AG08396 (cell line): ENCODE results near the gene CYFIP2.

ENCODE experiments used
- DNase-seq: peaks from one replicate; pipeline ENCODE4 v3.0.0; 2012; ENCODE audit warnings: low spot score, mixed read lengths

The CYFIP2 gene

DNA sequence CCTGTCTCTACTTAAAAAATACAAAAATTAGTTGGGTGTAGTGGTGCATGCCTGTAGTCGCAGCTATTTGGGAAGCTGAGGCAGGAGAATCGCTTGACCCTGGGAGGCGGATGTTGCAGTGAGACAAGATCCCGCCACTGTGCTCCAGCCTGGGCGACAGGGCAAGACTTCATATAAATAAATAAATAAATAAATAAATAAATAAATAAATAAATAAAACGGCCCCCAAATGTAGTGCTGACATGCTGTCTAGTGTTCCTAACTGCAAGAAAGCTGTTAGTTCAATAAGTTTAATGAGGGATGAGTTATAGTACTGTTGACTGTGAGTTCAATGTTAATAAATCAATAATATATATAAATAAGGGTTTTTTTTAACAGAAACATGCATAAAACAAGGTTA is 7.5 kb upstream of the CYFIP2 start:
- DNase-seq: no peak

DNA sequence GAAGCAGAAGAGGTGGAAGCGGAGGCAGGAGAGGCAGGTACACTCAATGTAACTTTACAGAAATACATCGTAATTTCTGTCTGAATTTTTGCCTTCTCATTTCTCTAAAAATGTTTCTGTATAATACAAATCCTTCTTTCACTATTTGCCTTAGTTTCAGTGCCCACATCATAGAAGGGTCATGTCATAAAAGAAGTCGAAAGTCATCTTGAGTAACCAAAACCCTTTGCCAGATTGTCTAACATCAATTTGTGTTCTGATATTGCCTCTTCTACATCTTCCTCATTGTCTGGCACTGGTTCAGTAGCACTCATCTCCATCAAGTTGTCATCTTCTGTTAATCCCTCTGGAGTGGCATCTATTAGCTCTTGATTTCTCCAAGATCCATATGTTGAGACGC is 6.2 kb upstream of the CYFIP2 start:
- DNase-seq: no peak

DNA sequence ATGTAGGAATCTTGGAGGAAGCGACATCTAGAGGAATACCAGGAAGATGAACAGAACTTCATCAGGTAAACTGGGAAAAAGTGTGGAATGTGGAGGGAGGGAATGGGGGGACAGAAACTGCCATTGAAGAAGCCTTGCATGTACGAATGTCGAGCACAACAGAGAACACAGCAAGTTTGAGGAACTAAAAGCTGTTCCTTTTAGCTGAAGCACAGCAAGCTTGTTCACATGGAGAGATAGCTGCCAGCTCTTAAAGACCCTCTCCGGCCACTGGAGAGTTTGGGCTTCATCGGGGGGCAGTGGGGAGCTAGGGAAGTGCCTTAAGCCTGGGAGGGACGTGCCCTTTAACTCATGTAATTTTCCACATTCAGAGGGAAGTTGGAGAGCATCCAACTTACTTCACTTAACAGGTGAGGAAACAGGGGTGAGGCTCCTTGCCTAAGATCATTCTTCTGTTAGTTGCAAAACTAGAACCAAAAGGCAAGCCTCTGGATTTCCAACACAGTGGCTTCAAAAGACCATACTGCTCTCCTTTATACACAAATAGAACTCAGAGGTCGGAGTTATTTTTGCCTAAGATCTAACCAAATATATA is 2.3 kb upstream of the CYFIP2 start:
- DNase-seq: no peak

DNA sequence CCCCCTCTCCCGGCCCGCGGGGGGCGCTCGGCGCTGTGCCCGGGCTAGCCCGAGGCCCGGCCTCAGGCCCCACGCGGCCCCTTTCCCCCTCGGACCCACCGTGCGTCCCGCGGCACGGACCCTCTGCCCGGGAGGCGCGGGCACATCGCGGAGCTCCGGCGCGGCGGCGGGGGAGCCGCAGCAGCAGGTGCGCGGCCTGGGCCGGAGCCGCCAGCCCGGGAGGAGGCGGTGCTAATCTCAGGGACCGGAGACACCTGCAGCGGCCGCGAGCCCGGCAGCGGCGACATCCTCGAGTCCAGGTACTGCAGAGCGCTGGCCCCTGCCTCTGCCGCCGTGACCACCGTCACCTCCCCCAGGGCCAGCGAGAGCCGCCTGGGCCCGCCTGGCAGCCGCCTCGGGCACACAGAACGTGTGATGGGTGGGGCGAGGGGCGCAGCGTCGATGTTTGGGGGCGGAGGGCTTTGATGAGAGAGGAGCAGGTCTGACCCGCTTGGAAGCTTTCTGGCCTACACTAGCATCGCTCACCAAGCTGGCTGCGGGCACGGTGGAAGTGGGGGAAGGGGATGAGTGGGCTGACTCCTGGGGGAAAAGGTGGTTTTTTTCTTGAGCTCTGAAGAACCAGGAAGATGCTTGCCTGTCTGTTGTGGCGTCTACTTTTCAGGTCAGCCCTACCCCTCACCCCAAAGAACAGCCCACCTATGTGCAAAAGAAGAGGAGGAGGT is 524 bp downstream of the CYFIP2 start:
- DNase-seq: peak; percentile 34

GRCh38 chr5:157267025-157267424 is 1.1 kb downstream of the CYFIP2 start:
- DNase-seq: no peak

GRCh38 chr5:157267761-157268480 is 2.0 kb downstream of the CYFIP2 start:
- DNase-seq: no peak

- no peak for DNase-seq
These were observed 3.3 kb downstream of the CYFIP2 start for GRCh38 chr5:157269165-157269671.

DNA sequence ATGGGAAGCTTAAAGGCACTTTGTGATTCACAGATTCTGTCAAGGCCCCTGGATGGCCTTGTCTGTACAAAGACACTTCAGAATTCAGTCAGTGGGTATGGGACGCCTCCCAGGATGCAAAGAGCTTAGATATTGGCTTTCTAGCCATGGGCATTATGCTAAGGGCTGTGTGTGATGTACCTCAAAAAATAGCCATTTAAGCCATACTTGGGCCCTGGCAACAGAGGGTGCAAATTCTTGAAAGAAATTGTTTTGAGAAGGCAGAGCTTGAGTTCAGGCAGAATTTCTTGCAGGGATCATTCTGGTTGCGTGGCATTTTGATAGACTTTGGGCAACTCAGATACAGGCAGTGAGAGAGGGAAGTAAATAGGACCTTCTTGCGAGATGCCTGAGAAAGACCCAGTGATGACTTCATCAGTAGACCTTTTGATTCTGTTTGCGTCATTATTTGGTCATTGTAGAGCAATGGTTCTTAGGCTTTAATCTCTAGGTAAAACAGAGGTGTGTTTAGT is 3.9 kb downstream of the CYFIP2 start:
- DNase-seq: no peak

DNA sequence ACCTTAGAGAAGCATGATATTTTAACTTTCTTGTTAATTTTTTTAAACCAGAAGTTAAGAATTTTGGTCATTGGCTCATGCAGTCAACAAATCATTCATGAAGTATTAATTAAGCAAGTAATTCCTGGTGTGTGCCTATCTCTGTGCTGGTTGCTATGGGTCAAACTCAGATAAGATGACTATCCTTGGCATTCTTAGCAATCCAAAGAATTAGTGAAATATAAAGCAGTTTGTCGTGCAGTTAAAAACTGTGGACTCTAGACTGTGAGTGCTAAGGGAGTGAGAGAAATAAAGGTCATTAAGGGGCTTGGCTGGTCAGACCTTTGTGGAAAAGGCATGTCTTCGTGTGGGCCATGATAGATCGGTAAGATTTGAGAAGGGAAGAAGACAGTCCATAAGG is 4.8 kb downstream of the CYFIP2 start:
- DNase-seq: no peak

- no peak for DNase-seq
These were observed 5.9 kb downstream of the CYFIP2 start for GRCh38 chr5:157271740-157272271.

- DNase-seq: no peak
These were observed 7.2 kb downstream of the CYFIP2 start for GRCh38 chr5:157273131-157273556.

- DNase-seq: no peak
These were observed 9.5 kb downstream of the CYFIP2 start for GRCh38 chr5:157275403-157275802.

GRCh38 chr5:157278319-157279037 is 12.6 kb downstream of the CYFIP2 start:
- no peak for DNase-seq

DNA sequence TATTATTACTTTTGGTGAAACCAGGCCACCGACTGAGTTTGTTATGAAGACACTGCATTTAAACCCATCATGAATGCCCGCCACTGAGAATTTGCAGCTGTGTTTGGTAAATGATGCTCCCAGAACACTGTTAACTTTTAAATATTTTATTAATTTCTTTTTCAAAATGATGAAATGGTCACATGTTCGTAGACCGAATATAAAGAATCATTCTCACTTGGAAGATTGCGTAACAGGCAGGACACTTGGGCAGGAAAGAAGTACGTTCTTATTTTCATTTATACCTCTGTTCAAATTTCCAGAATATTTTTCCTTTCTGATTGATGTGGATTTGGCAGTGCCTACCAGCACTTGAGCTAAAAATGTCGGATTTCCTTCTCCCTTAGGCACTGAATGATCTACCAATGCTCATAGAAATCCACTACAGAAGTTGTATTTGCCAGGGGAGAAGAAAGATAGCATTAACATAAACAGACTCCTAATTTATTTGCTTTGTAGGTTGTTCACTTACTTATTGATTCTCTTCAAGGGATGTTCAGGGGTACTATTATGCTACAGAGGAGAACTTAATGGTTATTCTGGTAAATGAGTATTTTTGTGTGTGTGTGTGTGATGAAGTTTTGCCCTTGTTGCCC is 13.8 kb downstream of the CYFIP2 start:
- DNase-seq: no peak

DNA sequence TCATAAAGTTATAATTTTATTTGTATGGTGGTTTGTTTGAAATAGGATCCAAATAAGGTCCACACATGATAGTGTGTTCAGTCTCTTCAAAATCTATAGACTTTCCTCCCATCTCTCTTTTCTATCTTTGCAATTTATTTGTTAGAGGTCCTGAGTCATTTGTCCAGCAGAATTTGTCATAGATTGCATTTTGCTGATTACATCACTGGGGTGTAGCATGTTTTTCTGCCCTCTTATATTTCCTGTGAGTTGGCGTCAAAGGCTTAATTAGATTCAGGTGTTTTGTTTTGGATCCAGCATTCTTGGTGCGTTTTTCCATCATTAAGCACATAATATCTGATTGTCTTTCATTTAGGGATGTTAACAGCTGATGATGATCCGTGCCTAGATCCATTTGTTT is 15.0 kb downstream of the CYFIP2 start:
- DNase-seq: peak; percentile 32

DNA sequence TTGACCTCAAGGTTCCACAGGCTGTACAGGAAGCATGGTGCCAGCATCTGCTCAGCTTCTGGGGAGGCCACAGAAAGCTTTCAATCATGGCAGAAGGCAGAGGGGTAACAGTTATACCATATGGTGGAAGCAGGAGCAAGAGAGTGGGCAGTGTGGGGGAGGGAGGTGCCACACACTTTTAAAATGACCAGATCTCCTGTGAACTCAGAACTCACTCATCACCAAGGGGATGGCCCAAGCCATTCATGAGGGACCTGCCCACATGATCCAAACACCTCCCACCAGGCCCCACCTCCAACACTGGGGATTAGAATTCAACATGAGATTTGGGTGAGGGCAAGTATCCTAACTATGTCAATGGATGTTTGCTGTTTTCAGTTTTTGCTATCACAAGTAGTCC is 16.2 kb downstream of the CYFIP2 start:
- DNase-seq: no peak

DNA sequence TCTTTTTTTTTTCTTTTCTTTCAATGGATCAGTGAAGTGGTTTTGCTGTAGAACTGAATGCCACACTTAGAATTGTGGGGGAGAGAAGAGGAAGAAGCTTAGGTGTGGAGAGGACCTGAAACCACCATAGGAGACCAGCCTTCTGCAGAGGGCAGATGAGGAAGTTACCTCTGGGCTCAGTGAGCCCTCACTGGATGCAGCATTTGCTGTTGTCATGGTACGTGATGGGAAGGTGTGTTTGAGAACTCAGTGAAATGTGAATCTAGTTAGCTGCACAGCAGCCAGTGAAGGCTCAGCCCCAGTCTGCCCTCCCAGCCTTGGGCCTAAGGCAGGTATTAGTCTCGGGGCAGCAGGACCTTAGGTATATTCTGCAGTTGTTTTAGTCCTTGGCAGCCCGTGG is 17.5 kb downstream of the CYFIP2 start:
- no peak for DNase-seq

- no peak for DNase-seq
These were observed 18.7 kb downstream of the CYFIP2 start for GRCh38 chr5:157284458-157285212.

DNA sequence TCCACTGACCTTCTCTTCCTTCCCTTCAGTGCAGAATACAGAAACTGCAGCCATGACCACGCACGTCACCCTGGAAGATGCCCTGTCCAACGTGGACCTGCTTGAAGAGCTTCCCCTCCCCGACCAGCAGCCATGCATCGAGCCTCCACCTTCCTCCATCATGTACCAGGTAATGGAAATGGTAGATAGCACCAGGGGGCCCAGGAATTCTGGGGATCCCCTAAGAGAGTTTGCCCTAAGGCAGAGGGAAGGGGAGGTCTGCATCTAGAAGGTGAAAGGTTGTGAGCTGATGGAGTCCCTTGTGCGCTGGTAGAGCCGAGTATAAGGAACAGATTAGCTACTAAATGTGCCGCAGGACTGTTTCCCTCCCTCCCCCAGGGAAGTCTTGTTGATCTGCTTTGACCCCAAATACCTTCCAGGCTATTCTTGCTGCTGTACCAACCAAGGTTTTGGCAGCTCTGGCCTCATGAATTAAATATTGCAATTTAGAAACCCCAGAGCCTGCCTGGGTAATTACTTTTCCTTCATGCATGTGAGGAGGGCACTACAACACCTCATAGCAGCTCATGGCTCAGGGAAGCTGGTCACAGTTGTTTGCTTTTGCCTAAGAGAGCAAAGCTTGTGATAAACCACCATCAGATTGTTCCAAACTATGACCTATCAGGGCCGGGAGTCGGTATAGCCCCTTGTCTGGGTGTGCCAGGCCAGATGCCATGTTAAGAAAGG is 19.6 kb downstream of the CYFIP2 start:
- DNase-seq: no peak

DNA sequence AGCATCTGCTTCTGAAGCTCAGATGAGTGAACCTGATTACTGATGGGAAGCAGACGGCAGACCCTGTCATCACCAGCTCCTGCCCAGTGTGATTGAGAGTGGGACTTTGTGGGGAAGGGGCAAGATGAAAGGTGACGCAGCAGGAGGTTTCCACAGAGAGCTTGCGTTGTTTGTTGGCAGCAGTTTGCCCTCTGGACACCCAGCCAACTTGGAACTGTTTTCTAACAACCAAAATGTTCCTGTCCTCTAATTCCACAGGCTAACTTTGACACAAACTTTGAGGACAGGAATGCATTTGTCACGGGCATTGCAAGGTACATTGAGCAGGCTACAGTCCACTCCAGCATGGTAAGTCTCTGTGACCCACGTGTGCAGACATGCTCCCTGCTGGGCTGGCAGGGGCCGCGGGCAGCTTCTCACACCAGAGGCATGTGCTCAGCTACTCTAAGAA is 20.9 kb downstream of the CYFIP2 start:
- no peak for DNase-seq
